Astrocyte (in vitro differentiated cells and primary cell): ENCODE data around the gene SPNS3. TPM values are rescaled to one million over a fixed set of nuclear protein-coding genes. Genes with fewer than 3 reads are reported as not detected.
A peak's percentile ranks its signal among the peaks of the same experiment; 100 is the strongest.

Experiments
- DNase-seq: peaks from one replicate; pipeline ENCODE4 v3.0.0-alpha.2; 2010; ENCODE audit warnings: low read depth
- FAIRE-seq: peaks from 2 replicates; lab custom pipeline; 2011; peaks lifted over from hg19 to GRCh38; lab: Jason Lieb, UNC
- H2AFZ ChIP-seq: 2 replicates; pipeline ENCODE4 v1.6.0; 2012; ENCODE audit warnings: low read depth, low read length, inconsistent platforms
- H3K27ac ChIP-seq: 2 replicates; pipeline ENCODE4 v1.5.1; 2011; ENCODE audit warnings: low read depth, low read length, inconsistent platforms
- H3K27me3 ChIP-seq: 2 replicates; pipeline ENCODE4 v1.6.0; 2011; ENCODE audit warnings: low read length, inconsistent platforms; ENCODE audit not compliant: insufficient read depth
- H3K36me3 ChIP-seq: 2 replicates; pipeline ENCODE4 v1.5.1; 2011; ENCODE audit warnings: low read length, inconsistent platforms; ENCODE audit not compliant: insufficient read depth
- H3K4me1 ChIP-seq: 2 replicates; pipeline ENCODE4 v1.5.1; 2011; ENCODE audit warnings: low read length, inconsistent platforms; ENCODE audit not compliant: insufficient read depth
- H3K4me2 ChIP-seq: 2 replicates; pipeline ENCODE4 v1.6.0; 2012; ENCODE audit warnings: low read length, inconsistent platforms
- H3K4me3 ChIP-seq: 2 replicates; pipeline ENCODE4 v1.5.1; 2011; ENCODE audit warnings: low read depth, mild to moderate bottlenecking, low read length, inconsistent platforms; ENCODE audit not compliant: insufficient read depth
- H3K79me2 ChIP-seq: 2 replicates; pipeline ENCODE4 v1.6.0; 2012; ENCODE audit warnings: mild to moderate bottlenecking, low read length, inconsistent platforms; ENCODE audit not compliant: insufficient read depth
- H3K9ac ChIP-seq: 2 replicates; pipeline ENCODE4 v1.6.0; 2012; ENCODE audit warnings: mild to moderate bottlenecking, low read length, inconsistent platforms
- H3K9me3 ChIP-seq: 2 replicates; pipeline ENCODE4 v1.5.1; 2012; ENCODE audit warnings: low read depth, mild to moderate bottlenecking, low read length, inconsistent platforms; ENCODE audit not compliant: insufficient read depth
- H4K20me1 ChIP-seq: 2 replicates; pipeline ENCODE4 v1.6.0; 2012; ENCODE audit warnings: low read length, inconsistent platforms; ENCODE audit not compliant: insufficient read depth
- H3K27ac Mint-ChIP-seq: one replicate; pipeline ENCODE4 v1.8.0; 2021; ENCODE audit warnings: mild to moderate bottlenecking, mixed read lengths; ENCODE audit not compliant: unreplicated experiment
- H3K27me3 Mint-ChIP-seq: one replicate; pipeline ENCODE4 v1.8.0; 2021; ENCODE audit warnings: low read depth, mixed read lengths; ENCODE audit not compliant: unreplicated experiment
- H3K36me3 Mint-ChIP-seq: one replicate; pipeline ENCODE4 v1.8.0; 2021; ENCODE audit warnings: low read depth, mixed read lengths; ENCODE audit not compliant: unreplicated experiment
- H3K4me1 Mint-ChIP-seq: one replicate; pipeline ENCODE4 v1.8.0; 2021; ENCODE audit warnings: low read depth, mixed read lengths; ENCODE audit not compliant: unreplicated experiment
- H3K4me3 Mint-ChIP-seq: one replicate; pipeline ENCODE4 v1.8.0; 2021; ENCODE audit warnings: mild to moderate bottlenecking, moderate library complexity, mixed read lengths; ENCODE audit not compliant: unreplicated experiment
- H3K9me3 Mint-ChIP-seq: one replicate; pipeline ENCODE4 v1.8.0; 2021; ENCODE audit warnings: mild to moderate bottlenecking, mixed read lengths; ENCODE audit not compliant: unreplicated experiment
- EZH2 ChIP-seq: IDR thresholded peaks from 2 replicates; pipeline ENCODE4 v1.6.1; 2012; ENCODE audit warnings: mild to moderate bottlenecking, low read length, inconsistent platforms; ENCODE audit not compliant: insufficient read depth
- total RNA-seq: library from RNA; stranded (reverse); gene quantifications from 2 replicates; pipeline ENCODE4 v1.2.1, GENCODE V29; 2021
- TF ChIP-seq, protein P1 (sequence below): IDR thresholded peaks from 2 replicates; pipeline ENCODE4 v1.5.1; 2011; ENCODE audit warnings: low read depth, mild to moderate bottlenecking, inconsistent platforms, low read length, moderate library complexity; ENCODE audit not compliant: insufficient read depth

Gene SPNS3
- total RNA-seq, 1 donor from 2014 or later: not detected

DNA sequence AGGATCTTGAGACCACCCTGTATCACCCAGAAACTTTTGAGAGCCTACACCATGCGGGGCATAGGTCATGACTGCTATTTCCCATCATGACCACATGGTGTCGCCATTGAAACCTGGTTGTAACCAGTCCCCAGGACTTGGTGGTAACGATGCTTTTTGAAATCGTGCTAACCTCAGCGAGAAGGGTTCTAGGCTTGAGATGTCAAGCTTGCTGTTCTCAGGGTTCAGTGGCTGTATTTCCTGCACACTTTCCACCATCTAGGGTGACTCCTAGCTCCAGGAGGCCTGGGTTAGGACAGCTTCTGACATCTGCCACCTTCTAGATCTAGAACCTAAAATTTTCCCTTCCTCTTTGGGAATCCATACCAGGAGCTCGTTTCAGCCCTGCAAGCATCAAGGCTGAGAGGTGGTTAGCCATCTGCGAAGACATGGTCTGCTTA, 13.0 kb upstream of the SPNS3 start:
- Histone ChIP-seq H3K36me3 (no peaks in the 10 kb centered on the region), H3K27ac (no peak overlapping the region), H2AFZ (peak overlapping the region; percentile 50), H3K9ac (no peak overlapping the region), H4K20me1 (no peaks in the 10 kb centered on the region), H3K4me2 (no peak overlapping the region), H3K27me3 (no peaks in the 10 kb centered on the region), H3K79me2 (no peaks in the 10 kb centered on the region), H3K9me3 (no peaks in the 10 kb centered on the region), H3K4me3 (no peak overlapping the region), H3K4me1 (no peaks in the 10 kb centered on the region)
- TF ChIP-seq, protein P1, sequence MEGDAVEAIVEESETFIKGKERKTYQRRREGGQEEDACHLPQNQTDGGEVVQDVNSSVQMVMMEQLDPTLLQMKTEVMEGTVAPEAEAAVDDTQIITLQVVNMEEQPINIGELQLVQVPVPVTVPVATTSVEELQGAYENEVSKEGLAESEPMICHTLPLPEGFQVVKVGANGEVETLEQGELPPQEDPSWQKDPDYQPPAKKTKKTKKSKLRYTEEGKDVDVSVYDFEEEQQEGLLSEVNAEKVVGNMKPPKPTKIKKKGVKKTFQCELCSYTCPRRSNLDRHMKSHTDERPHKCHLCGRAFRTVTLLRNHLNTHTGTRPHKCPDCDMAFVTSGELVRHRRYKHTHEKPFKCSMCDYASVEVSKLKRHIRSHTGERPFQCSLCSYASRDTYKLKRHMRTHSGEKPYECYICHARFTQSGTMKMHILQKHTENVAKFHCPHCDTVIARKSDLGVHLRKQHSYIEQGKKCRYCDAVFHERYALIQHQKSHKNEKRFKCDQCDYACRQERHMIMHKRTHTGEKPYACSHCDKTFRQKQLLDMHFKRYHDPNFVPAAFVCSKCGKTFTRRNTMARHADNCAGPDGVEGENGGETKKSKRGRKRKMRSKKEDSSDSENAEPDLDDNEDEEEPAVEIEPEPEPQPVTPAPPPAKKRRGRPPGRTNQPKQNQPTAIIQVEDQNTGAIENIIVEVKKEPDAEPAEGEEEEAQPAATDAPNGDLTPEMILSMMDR: peak; percentile 79
- no peak for TF ChIP-seq EZH2
- Mint-ChIP-seq H3K36me3 (no peaks in the 10 kb centered on the region), H3K4me3 (no peak overlapping the region), H3K9me3 (no peaks in the 10 kb centered on the region), H3K27ac (no peak overlapping the region), H3K4me1 (no peaks in the 10 kb centered on the region), H3K27me3 (peaks cover 7% of the 10 kb centered on the region)
- peak; percentile 98 for FAIRE-seq
- peak; percentile 28 for DNase-seq

DNA sequence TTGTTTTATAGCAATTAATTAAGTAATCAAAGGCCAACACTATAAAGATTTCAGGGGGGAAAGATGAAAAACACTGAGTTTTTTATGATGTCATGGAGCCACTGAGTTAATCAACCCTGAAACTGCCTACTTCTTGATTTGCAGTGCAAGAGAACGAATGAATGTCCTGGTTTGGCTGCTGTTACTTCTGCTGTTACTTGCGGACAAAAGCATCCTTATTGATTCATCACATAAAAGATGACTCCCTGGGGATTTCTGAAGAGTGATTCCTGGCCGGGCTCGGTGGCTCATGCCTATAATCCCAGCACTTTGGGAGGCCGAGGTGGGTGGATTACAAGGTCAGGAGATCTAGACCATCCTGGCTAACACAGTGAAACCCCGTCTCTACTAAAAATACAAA, 10.9 kb upstream of the SPNS3 start:
- no peaks in the 10 kb centered on the region for H3K79me2 ChIP-seq

DNA sequence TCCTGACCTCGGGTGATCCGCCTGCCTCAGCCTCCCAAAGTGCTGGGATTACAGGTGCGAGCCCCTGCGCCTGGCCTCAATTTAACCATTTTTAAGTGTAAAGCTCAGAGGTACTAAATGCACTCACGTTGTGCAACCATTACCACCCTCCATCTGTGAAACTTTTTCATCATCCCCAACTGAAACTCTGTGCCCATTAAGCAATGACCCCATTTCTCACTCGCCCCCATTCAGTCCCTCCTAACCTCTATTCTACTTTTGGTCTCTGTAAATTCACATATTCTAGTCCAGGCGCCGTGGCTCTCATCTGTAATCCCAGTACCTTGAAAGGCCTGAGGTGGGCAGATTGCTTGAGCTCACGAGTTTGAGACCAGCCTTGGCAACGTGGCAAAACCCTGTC, 8.3 kb upstream of the SPNS3 start:
- Mint-ChIP-seq H3K36me3 (no peaks in the 10 kb centered on the region), H3K27ac (no peak overlapping the region), H3K27me3 (peaks cover 10% of the 10 kb centered on the region), H3K9me3 (no peaks in the 10 kb centered on the region), H3K4me1 (no peaks in the 10 kb centered on the region), H3K4me3 (no peak overlapping the region)
- Histone ChIP-seq H3K27ac (no peak overlapping the region), H2AFZ (no peak overlapping the region), H3K4me3 (no peak overlapping the region), H3K9me3 (no peaks in the 10 kb centered on the region), H3K4me2 (no peak overlapping the region), H3K27me3 (no peaks in the 10 kb centered on the region), H3K9ac (no peak overlapping the region), H3K36me3 (no peaks in the 10 kb centered on the region), H4K20me1 (no peaks in the 10 kb centered on the region), H3K4me1 (no peaks in the 10 kb centered on the region), H3K79me2 (no peaks in the 10 kb centered on the region)
- DNase-seq (no peak), FAIRE-seq (no peak)
- TF ChIP-seq, protein P1: no peak
- no peak for TF ChIP-seq EZH2

More for the DNA sequence above, 10.9 kb upstream of the SPNS3 start:
- TF ChIP-seq EZH2: no peak
- TF ChIP-seq, protein P1: no peak
- Mint-ChIP-seq H3K4me3 (no peak overlapping the region), H3K27ac (no peak overlapping the region), H3K9me3 (no peaks in the 10 kb centered on the region), H3K36me3 (no peaks in the 10 kb centered on the region), H3K27me3 (peaks cover 5% of the 10 kb centered on the region), H3K4me1 (no peaks in the 10 kb centered on the region)
- Histone ChIP-seq H3K9me3 (no peaks in the 10 kb centered on the region), H3K36me3 (no peaks in the 10 kb centered on the region), H3K27ac (no peak overlapping the region), H3K4me3 (no peak overlapping the region), H3K27me3 (no peaks in the 10 kb centered on the region), H3K9ac (no peak overlapping the region), H4K20me1 (no peaks in the 10 kb centered on the region), H3K4me1 (no peaks in the 10 kb centered on the region), H2AFZ (no peak overlapping the region), H3K4me2 (no peak overlapping the region)
- no peak for DNase-seq
- FAIRE-seq: no peak
